Sigmoid colon (tissue), 3 donors: ENCODE data around the gene CDON.

ENCODE experiments used
- POLR2A ChIP-seq, 2 donors: fragments of 450-650 bp; IDR thresholded peaks; one replicate each; pipeline ENCODE4 v1.6.1; 2016; ENCODE audit warnings: antibody characterized with exemption in 2 of 2, mild to moderate bottlenecking in 2 of 2, moderate library complexity in 2 of 2
- TF ChIP-seq, protein P1 (sequence below), 4 experiments: fragments of 450-650 bp in 3 of 4; fragments of 200-600 bp in 1 of 4; IDR thresholded peaks; one replicate each; pipeline ENCODE4 v1.5.1; 2016 to 2019; ENCODE audit warnings: antibody characterized with exemption in 4 of 4, mild to moderate bottlenecking in 3 of 4, moderate library complexity in 2 of 4

DNA sequence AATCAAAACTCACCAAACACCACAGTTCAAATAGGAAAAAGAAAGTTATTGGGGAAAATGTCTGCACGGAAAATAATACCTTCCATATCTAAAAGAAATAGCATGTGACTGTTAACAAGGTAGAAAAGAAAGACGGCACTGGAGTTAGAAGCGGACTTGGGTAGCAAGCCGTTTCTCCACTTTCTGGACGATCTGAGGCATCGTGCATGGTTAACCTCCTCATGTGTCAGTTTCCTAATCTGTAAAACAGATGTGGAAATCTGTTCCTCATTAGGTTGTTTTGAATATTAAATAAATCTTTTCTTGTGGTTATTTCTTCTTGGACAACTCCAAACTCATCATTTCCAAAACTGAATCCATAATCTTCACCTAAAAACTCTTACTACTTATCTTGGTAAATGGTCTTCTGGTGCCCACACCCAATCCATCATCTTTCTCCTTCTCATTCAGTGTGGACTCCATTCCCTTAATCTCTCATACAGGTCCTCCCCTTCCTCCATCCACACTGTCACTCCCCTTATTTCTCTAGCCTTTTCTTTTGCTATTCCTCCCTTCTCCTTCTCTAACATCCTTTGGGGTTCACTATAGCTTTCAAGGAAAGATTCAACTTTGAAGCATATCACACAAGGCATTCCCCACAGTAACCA is 63.3 kb downstream of the CDON start:
- TF ChIP-seq, protein P1, sequence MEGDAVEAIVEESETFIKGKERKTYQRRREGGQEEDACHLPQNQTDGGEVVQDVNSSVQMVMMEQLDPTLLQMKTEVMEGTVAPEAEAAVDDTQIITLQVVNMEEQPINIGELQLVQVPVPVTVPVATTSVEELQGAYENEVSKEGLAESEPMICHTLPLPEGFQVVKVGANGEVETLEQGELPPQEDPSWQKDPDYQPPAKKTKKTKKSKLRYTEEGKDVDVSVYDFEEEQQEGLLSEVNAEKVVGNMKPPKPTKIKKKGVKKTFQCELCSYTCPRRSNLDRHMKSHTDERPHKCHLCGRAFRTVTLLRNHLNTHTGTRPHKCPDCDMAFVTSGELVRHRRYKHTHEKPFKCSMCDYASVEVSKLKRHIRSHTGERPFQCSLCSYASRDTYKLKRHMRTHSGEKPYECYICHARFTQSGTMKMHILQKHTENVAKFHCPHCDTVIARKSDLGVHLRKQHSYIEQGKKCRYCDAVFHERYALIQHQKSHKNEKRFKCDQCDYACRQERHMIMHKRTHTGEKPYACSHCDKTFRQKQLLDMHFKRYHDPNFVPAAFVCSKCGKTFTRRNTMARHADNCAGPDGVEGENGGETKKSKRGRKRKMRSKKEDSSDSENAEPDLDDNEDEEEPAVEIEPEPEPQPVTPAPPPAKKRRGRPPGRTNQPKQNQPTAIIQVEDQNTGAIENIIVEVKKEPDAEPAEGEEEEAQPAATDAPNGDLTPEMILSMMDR (IDR thresholded peaks at IDR 0.05) = no peak
- TF ChIP-seq POLR2A (IDR thresholded peaks at IDR 0.05) = no peak
